ENCODE measurements around the gene ACVRL1. TPM values are rescaled to one million over a fixed set of nuclear protein-coding genes. Genes with fewer than 3 reads are reported as not detected.

ACVRL1 gene
- total and polyA plus RNA-seq, 7 donors = 12.5 to 113 (median 64.0) TPM

- intact Hi-C loops (cut with DNase I) = no loop called here
- peaks cover 14 to 33% (median 18%) of the 10 kb centered on the region in 3 donors for H3K27me3 ChIP-seq
- H3K9me3 ChIP-seq = no peaks in the 10 kb centered on the region
- H3K4me3 ChIP-seq = no peak overlapping the region
- peak in 1 of 2 donors; percentile 15 for TF ChIP-seq POLR2A (IDR thresholded peaks at IDR 0.05)
- TF ChIP-seq POLR2AphosphoS5 (IDR thresholded peaks at IDR 0.05) = peak; percentile 28 to 50 (median 36)
- no peak for TF ChIP-seq CTCF (IDR thresholded peaks at IDR 0.05)
- peak overlapping the region; percentile 77 to 90 (median 80) for H3K27ac ChIP-seq
- DNase-seq = peak; percentile 94
- no peaks in the 10 kb centered on the region for H3K36me3 ChIP-seq
- WGBS, 2 donors = 28 to 58% methylated on average over 18 of the region's 18 CpGs
- peaks cover 0 to 20% (median 19%) of the 10 kb centered on the region in 4 donors for H3K4me1 ChIP-seq
These were observed 1.6 kb upstream of the ACVRL1 start for GRCh38 chr12:51905471-51906429.

GRCh38 chr12:51906430-51907082, 748 bp upstream of the ACVRL1 start:
- 22 to 38% methylated on average over 23 of the region's 23 CpGs for WGBS, 2 donors

GRCh38 chr12:51907856-51908425, 637 bp downstream of the ACVRL1 start:
- Histone ChIP-seq H3K9me3 (no peaks in the 10 kb centered on the region), H3K4me3 (peak overlapping the region; percentile 28 to 52 (median 51)), H3K4me1 (peaks cover 0 to 35% (median 25%) of the 10 kb centered on the region in 4 donors), H3K27ac (peak overlapping the region; percentile 77 to 90 (median 80)), H3K36me3 (no peaks in the 10 kb centered on the region), H3K27me3 (peaks cover 14 to 37% (median 18%) of the 10 kb centered on the region in 3 donors)
- WGBS, 2 donors = 47 to 69% methylated on average over 7 of the region's 7 CpGs
- intact Hi-C loops (cut with DNase I) = no loop called here
- peak; percentile 63 for DNase-seq
- TF ChIP-seq EP300 (IDR thresholded peaks at IDR 0.05) = no peak
- TF ChIP-seq CTCF (IDR thresholded peaks at IDR 0.05) = no peak
- TF ChIP-seq POLR2A (IDR thresholded peaks at IDR 0.05) = no peak
- no peak for TF ChIP-seq POLR2AphosphoS5 (IDR thresholded peaks at IDR 0.05)

More at GRCh38 chr12:51906430-51907082, 748 bp upstream of the ACVRL1 start:
- peak; percentile 70 for DNase-seq
- no peak for TF ChIP-seq POLR2A (IDR thresholded peaks at IDR 0.05)
- TF ChIP-seq EP300 (IDR thresholded peaks at IDR 0.05) = no peak
- no peak for TF ChIP-seq POLR2AphosphoS5 (IDR thresholded peaks at IDR 0.05)
- TF ChIP-seq CTCF (IDR thresholded peaks at IDR 0.05) = no peak
- Histone ChIP-seq H3K9me3 (no peaks in the 10 kb centered on the region), H3K27ac (peak overlapping the region; percentile 77 to 90 (median 80)), H3K27me3 (peaks cover 14 to 33% (median 18%) of the 10 kb centered on the region in 3 donors), H3K4me3 (peak overlapping the region; percentile 28 to 52 (median 51)), H3K4me1 (peaks cover 0 to 24% (median 21%) of the 10 kb centered on the region in 4 donors), H3K36me3 (no peaks in the 10 kb centered on the region)
- intact Hi-C loops (cut with DNase I) = no loop called here

- 78 to 81% methylated on average over 9 of the region's 9 CpGs for WGBS, 2 donors
- TF ChIP-seq POLR2AphosphoS5 (IDR thresholded peaks at IDR 0.05) = no peak
- TF ChIP-seq EP300 (IDR thresholded peaks at IDR 0.05) = no peak
- no peak for TF ChIP-seq CTCF (IDR thresholded peaks at IDR 0.05)
- TF ChIP-seq POLR2A (IDR thresholded peaks at IDR 0.05) = no peak
- Histone ChIP-seq H3K27me3 (peaks cover 14 to 40% (median 18%) of the 10 kb centered on the region in 3 donors), H3K36me3 (no peaks in the 10 kb centered on the region), H3K4me1 (peaks cover 0 to 40% (median 30%) of the 10 kb centered on the region in 4 donors), H3K9me3 (no peaks in the 10 kb centered on the region), H3K4me3 (no peak overlapping the region), H3K27ac (peak overlapping the region; percentile 1 to 90 (median 58))
- intact Hi-C loops (cut with DNase I) = no loop called here
- peak; percentile 61 for DNase-seq
These were observed 1.7 kb downstream of the ACVRL1 start for GRCh38 chr12:51908876-51909592.
